HEK293 (cell line): Measurements from ENCODE around the gene VEGFA.

ENCODE experiments used
- CTCF ChIA-PET: fragments of 350-600 bp; formaldehyde crosslinking; extraction: SDS; loops from one replicate; lab custom pipeline; 2021; ENCODE audit warnings: antibody characterized with exemption; lab: Yijun Ruan, JAX
- POLR2A ChIA-PET: fragments of 300-600 bp; formaldehyde crosslinking; extraction: SDS; loops from one replicate; lab custom pipeline; 2020; ENCODE audit warnings: antibody characterized with exemption, inconsistent platforms; lab: Yijun Ruan, JAX
- H3K27ac ChIP-seq: fragments of 200-500 bp; sonication (Bioruptor generic); 2 replicates; pipeline ENCODE4 v1.5.1; 2014; ENCODE audit warnings: low read depth, low read length, control low read depth, inconsistent platforms; ENCODE audit errors: extremely low read depth
- H3K36me3 ChIP-seq, 2 experiments: fragments of 200-500 bp in 1 of 2; sonication (Bioruptor generic) in 1 of 2; 1 replicate in 1 of 2; 2 replicates in 1 of 2; pipeline ENCODE4 v1.5.1; 2014 to 2017; ENCODE audit warnings: inconsistent platforms in 2 of 2, low read length in 2 of 2; ENCODE audit not compliant: control insufficient read depth in 2 of 2, insufficient read depth in 1 of 2
- H3K4me1 ChIP-seq: fragments of 200-500 bp; sonication (Bioruptor generic); 2 replicates; pipeline ENCODE4 v1.5.1; 2014; ENCODE audit warnings: mild to moderate bottlenecking, low read length, inconsistent platforms; ENCODE audit not compliant: control insufficient read depth, insufficient read depth
- H3K4me3 ChIP-seq: 2 replicates; pipeline ENCODE4 v1.5.1; 2011; ENCODE audit warnings: low read depth, mild to moderate bottlenecking, control low read depth, low read length, moderate library complexity
- H3K9me3 ChIP-seq: fragments of 200-500 bp; sonication (Bioruptor generic); 2 replicates; pipeline ENCODE4 v1.5.1; 2014; ENCODE audit warnings: low read depth, low read length, inconsistent platforms; ENCODE audit not compliant: control insufficient read depth, insufficient read depth
- GLI4 ChIP-seq: fragments of 450-650 bp; formaldehyde crosslinking; IDR thresholded peaks from 2 replicates; pipeline ENCODE4 v1.5.1; 2016; ENCODE audit warnings: missing biosample characterization, missing genetic modification characterization
- OVOL3 ChIP-seq: fragments of 450-650 bp; formaldehyde crosslinking; IDR thresholded peaks from 2 replicates; pipeline ENCODE4 v1.5.1; 2016; ENCODE audit warnings: missing biosample characterization, missing genetic modification characterization
- REST ChIP-seq: fragments of 450-650 bp; formaldehyde crosslinking; IDR thresholded peaks from 2 replicates; pipeline ENCODE4 v1.5.1; 2016; ENCODE audit warnings: missing biosample characterization, missing genetic modification characterization
- SP2 ChIP-seq: fragments of 450-650 bp; formaldehyde crosslinking; IDR thresholded peaks from 2 replicates; pipeline ENCODE4 v1.5.1; 2016; ENCODE audit warnings: missing biosample characterization, missing genetic modification characterization
- SP7 ChIP-seq: fragments of 450-650 bp; formaldehyde crosslinking; IDR thresholded peaks from 2 replicates; pipeline ENCODE4 v1.5.1; 2016; ENCODE audit warnings: missing biosample characterization, missing genetic modification characterization
- WT1 ChIP-seq: fragments of 450-650 bp; formaldehyde crosslinking; IDR thresholded peaks from 2 replicates; pipeline ENCODE4 v1.5.1; 2016; ENCODE audit warnings: missing biosample characterization, missing genetic modification characterization
- ZBTB21 ChIP-seq: fragments of 450-650 bp; formaldehyde crosslinking; IDR thresholded peaks from 2 replicates; pipeline ENCODE4 v1.5.1; 2017; ENCODE audit warnings: missing biosample characterization, missing genetic modification characterization
- ZBTB6 ChIP-seq: fragments of 450-650 bp; formaldehyde crosslinking; IDR thresholded peaks from 2 replicates; pipeline ENCODE4 v1.5.1; 2017; ENCODE audit warnings: missing biosample characterization, missing genetic modification characterization
- ZFHX2 ChIP-seq: fragments of 450-650 bp; formaldehyde crosslinking; conservative IDR thresholded peaks from 2 replicates; pipeline ENCODE4 v1.5.1; 2016; ENCODE audit warnings: missing biosample characterization, missing genetic modification characterization
- ZNF155 ChIP-seq: fragments of 450-650 bp; formaldehyde crosslinking; IDR thresholded peaks from 2 replicates; pipeline ENCODE4 v1.5.1; 2016; ENCODE audit warnings: missing biosample characterization, missing genetic modification characterization
- ZNF18 ChIP-seq: fragments of 450-650 bp; formaldehyde crosslinking; IDR thresholded peaks from 2 replicates; pipeline ENCODE4 v1.5.1; 2016; ENCODE audit warnings: missing biosample characterization, missing genetic modification characterization
- ZNF184 ChIP-seq: fragments of 450-650 bp; IDR thresholded peaks from 2 replicates; pipeline ENCODE4 v1.5.1; 2018; ENCODE audit warnings: missing biosample characterization, mild to moderate bottlenecking, missing genetic modification characterization
- ZNF223 ChIP-seq: fragments of 450-650 bp; formaldehyde crosslinking; IDR thresholded peaks from 2 replicates; pipeline ENCODE4 v1.5.1; 2016; ENCODE audit warnings: missing biosample characterization, missing genetic modification characterization
- ZNF23 ChIP-seq: fragments of 450-650 bp; formaldehyde crosslinking; IDR thresholded peaks from 2 replicates; pipeline ENCODE4 v1.5.1; 2016; ENCODE audit warnings: missing biosample characterization, missing genetic modification characterization, borderline replicate concordance
- ZNF280D ChIP-seq: fragments of 450-650 bp; formaldehyde crosslinking; IDR thresholded peaks from 2 replicates; pipeline ENCODE4 v1.5.1; 2016; ENCODE audit warnings: missing biosample characterization, missing genetic modification characterization
- ZNF335 ChIP-seq: fragments of 450-650 bp; formaldehyde crosslinking; conservative IDR thresholded peaks from 2 replicates; pipeline ENCODE4 v1.5.1; 2016; ENCODE audit warnings: missing biosample characterization, missing genetic modification characterization
- ZNF350 ChIP-seq: fragments of 450-650 bp; formaldehyde crosslinking; IDR thresholded peaks from 2 replicates; pipeline ENCODE4 v1.5.0; 2017; ENCODE audit warnings: missing biosample characterization, mild to moderate bottlenecking, missing genetic modification characterization
- ZNF521 ChIP-seq: fragments of 450-650 bp; formaldehyde crosslinking; IDR thresholded peaks from 2 replicates; pipeline ENCODE4 v1.5.1; 2017; ENCODE audit warnings: missing biosample characterization, mild to moderate bottlenecking, missing genetic modification characterization
- ZNF645 ChIP-seq: fragments of 450-650 bp; formaldehyde crosslinking; IDR thresholded peaks from 2 replicates; pipeline ENCODE4; 2016; ENCODE audit warnings: missing biosample characterization, missing genetic modification characterization
- ZNF658 ChIP-seq: fragments of 450-650 bp; formaldehyde crosslinking; IDR thresholded peaks from 2 replicates; pipeline ENCODE4; 2016; ENCODE audit warnings: missing biosample characterization, missing genetic modification characterization
- ZNF792 ChIP-seq: fragments of 450-650 bp; formaldehyde crosslinking; IDR thresholded peaks from 2 replicates; pipeline ENCODE4 v1.5.1; 2016; ENCODE audit warnings: missing biosample characterization, missing genetic modification characterization
- ZNF830 ChIP-seq: fragments of 450-650 bp; IDR thresholded peaks from 2 replicates; pipeline ENCODE4 v1.5.0; 2018; ENCODE audit warnings: missing biosample characterization, missing genetic modification characterization, low read depth, mild to moderate bottlenecking, moderate library complexity
- ZSCAN30 ChIP-seq: fragments of 450-650 bp; IDR thresholded peaks from 2 replicates; pipeline ENCODE4 v1.5.1; 2018; ENCODE audit warnings: missing biosample characterization, mild to moderate bottlenecking, missing genetic modification characterization, moderate library complexity

Gene VEGFA

GRCh38 chr6:43823390-43823789 is 53.4 kb downstream of the VEGFA start:
- CTCF ChIA-PET: interaction anchor here (1.0 kb wide), 1 partner anchor 54 kb away, joined by 4 read pairs; no protein-coding TSS in a partner anchor
- H3K4me3 ChIP-seq: no peak overlapping the region
- H3K4me1 ChIP-seq: peaks cover 7% of the 10 kb centered on the region; the same call in 1 of the 2 replicates
- H3K27ac ChIP-seq: no peak overlapping the region
- TF ChIP-seq ZNF223 (tag by site-specific recombination): peak; percentile 33; the same call in 1 of the 2 replicates
- TF ChIP-seq ZNF830 (tag by site-specific recombination): no peak
- H3K36me3 ChIP-seq: no peaks in the 10 kb centered on the region
- H3K9me3 ChIP-seq: no peaks in the 10 kb centered on the region
- POLR2A ChIA-PET: no interaction called here

GRCh38 chr6:43823879-43824702 is 54.1 kb downstream of the VEGFA start:
- no peak overlapping the region for H3K4me3 ChIP-seq
- H3K9me3 ChIP-seq: no peaks in the 10 kb centered on the region
- no peak overlapping the region for H3K27ac ChIP-seq
- ChIA-PET CTCF (interaction anchor here (0.6 to 1.4 kb wide), 6 partner anchors 13 to 251 kb away, joined by 3 to 5 read pairs (median 3); partner anchors contain the start of gene VEGFA), POLR2A (interaction anchor here (1.0 kb wide), 1 partner anchor 54 kb away, joined by 8 read pairs; the partner anchor contains the start of gene VEGFA)
- H3K4me1 ChIP-seq: peaks cover 7% of the 10 kb centered on the region; the same call in 1 of the 2 replicates
- H3K36me3 ChIP-seq: no peaks in the 10 kb centered on the region
- no peak for TF ChIP-seq ZNF335 (tag by site-specific recombination)
- TF ChIP-seq ZNF792 (tag by site-specific recombination): no peak
- no peak for TF ChIP-seq ZNF645 (tag by site-specific recombination)
- TF ChIP-seq WT1 (tag by site-specific recombination): no peak
- no peak for TF ChIP-seq ZNF18 (tag by site-specific recombination)
- no peak for TF ChIP-seq ZNF184 (tag by site-specific recombination)
- no peak for TF ChIP-seq OVOL3
- TF ChIP-seq SP7 (tag by site-specific recombination): no peak
- no peak for TF ChIP-seq ZNF658
- no peak for TF ChIP-seq ZBTB21 (tag by site-specific recombination)
- TF ChIP-seq ZNF521 (tag by site-specific recombination): no peak
- TF ChIP-seq ZNF350 (tag by site-specific recombination): no peak
- TF ChIP-seq REST: no peak
- no peak for TF ChIP-seq ZBTB6 (tag by site-specific recombination)
- TF ChIP-seq ZNF280D: no peak
- TF ChIP-seq ZNF23 (tag by site-specific recombination): no peak
- no peak for TF ChIP-seq GLI4 (tag by site-specific recombination)
- TF ChIP-seq SP2 (tag by site-specific recombination): no peak
- TF ChIP-seq ZFHX2 (tag by site-specific recombination): peak; percentile 68
- TF ChIP-seq ZSCAN30: no peak
- TF ChIP-seq ZNF155 (tag by site-specific recombination): no peak
